ENCODE results near the gene SMIM28. TPM values are rescaled to one million over a fixed set of nuclear protein-coding genes. Genes with fewer than 3 reads are reported as not detected.

SMIM28 gene
- polyA plus RNA-seq, 1 donor from 2014 or later = not detected

DNA sequence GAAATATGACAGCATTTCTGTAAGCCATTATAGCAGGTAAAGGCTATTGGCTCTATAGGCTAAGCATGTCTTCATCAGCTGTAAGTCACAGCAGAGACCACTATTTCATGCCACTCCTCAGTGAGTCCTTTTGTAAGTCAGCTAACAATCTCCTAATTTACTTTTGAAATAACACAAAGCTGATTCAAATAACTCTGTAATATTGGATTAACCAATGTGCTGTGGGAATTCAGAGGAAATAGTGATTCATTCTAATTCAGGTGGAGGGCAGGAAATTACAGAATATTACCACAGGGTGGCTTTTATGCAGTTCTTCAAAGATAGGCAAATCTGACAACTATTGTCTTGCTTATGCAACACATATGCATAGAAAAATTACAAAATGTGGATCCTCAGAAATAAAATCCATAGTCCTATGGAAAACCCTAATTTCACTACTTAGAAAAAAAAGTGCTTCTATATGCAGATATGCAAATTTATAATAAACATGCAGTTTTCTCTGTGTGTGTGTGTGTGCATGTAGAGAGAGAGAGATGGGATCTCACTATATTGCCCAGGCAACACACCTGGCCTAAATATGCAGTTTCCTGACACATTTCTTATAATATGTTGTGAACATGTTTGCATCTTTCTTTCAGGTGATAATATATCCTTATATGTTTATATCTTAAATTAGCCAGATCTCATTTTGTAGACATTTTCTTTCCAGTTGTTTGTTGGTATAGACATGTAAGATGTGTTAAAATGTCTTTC lies 4.8 kb upstream of the SMIM28 start:
- H3K9me2 ChIP-seq (ENCODE audit: insufficient read depth, low read length) = no peaks in the 10 kb centered on the region
- H3K27ac ChIP-seq (ENCODE audit: low read length) = no peak overlapping the region
- H3K36me3 ChIP-seq (ENCODE audit: insufficient read depth, low read length) = no peaks in the 10 kb centered on the region
- H3F3A ChIP-seq (ENCODE audit: insufficient read depth, low read length, poor library complexity, severe bottlenecking) = no peaks in the 10 kb centered on the region
- no peak overlapping the region for H3K4me3 ChIP-seq (ENCODE audit: low read length)
- no peaks in the 10 kb centered on the region for H3K27me3 ChIP-seq (ENCODE audit: insufficient read depth, low read depth, low read length)
- H3K79me2 ChIP-seq (replicated peaks; ENCODE audit: insufficient read depth, low read length) = no peaks in the 10 kb centered on the region
- no peak overlapping the region for H3K9ac ChIP-seq (ENCODE audit: low read length)
- no peak overlapping the region for H2AFZ ChIP-seq (ENCODE audit: low read depth, low read length)
- H3K4me2 ChIP-seq (ENCODE audit: low read length) = no peak overlapping the region
- TF ChIP-seq EP300 (conservative IDR thresholded peaks at IDR 0.05; ENCODE audit: poor library complexity, severe bottlenecking) = no peak
- TF ChIP-seq RAD21 (conservative IDR thresholded peaks at IDR 0.05) = no peak
- TF ChIP-seq, protein P1, sequence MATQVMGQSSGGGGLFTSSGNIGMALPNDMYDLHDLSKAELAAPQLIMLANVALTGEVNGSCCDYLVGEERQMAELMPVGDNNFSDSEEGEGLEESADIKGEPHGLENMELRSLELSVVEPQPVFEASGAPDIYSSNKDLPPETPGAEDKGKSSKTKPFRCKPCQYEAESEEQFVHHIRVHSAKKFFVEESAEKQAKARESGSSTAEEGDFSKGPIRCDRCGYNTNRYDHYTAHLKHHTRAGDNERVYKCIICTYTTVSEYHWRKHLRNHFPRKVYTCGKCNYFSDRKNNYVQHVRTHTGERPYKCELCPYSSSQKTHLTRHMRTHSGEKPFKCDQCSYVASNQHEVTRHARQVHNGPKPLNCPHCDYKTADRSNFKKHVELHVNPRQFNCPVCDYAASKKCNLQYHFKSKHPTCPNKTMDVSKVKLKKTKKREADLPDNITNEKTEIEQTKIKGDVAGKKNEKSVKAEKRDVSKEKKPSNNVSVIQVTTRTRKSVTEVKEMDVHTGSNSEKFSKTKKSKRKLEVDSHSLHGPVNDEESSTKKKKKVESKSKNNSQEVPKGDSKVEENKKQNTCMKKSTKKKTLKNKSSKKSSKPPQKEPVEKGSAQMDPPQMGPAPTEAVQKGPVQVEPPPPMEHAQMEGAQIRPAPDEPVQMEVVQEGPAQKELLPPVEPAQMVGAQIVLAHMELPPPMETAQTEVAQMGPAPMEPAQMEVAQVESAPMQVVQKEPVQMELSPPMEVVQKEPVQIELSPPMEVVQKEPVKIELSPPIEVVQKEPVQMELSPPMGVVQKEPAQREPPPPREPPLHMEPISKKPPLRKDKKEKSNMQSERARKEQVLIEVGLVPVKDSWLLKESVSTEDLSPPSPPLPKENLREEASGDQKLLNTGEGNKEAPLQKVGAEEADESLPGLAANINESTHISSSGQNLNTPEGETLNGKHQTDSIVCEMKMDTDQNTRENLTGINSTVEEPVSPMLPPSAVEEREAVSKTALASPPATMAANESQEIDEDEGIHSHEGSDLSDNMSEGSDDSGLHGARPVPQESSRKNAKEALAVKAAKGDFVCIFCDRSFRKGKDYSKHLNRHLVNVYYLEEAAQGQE (IDR thresholded peaks at IDR 0.05; ENCODE audit: borderline replicate concordance) = no peak
- TF ChIP-seq, protein P2, sequence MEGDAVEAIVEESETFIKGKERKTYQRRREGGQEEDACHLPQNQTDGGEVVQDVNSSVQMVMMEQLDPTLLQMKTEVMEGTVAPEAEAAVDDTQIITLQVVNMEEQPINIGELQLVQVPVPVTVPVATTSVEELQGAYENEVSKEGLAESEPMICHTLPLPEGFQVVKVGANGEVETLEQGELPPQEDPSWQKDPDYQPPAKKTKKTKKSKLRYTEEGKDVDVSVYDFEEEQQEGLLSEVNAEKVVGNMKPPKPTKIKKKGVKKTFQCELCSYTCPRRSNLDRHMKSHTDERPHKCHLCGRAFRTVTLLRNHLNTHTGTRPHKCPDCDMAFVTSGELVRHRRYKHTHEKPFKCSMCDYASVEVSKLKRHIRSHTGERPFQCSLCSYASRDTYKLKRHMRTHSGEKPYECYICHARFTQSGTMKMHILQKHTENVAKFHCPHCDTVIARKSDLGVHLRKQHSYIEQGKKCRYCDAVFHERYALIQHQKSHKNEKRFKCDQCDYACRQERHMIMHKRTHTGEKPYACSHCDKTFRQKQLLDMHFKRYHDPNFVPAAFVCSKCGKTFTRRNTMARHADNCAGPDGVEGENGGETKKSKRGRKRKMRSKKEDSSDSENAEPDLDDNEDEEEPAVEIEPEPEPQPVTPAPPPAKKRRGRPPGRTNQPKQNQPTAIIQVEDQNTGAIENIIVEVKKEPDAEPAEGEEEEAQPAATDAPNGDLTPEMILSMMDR (IDR thresholded peaks at IDR 0.05; ENCODE audit: poor library complexity, severe bottlenecking) = no peak
- no peak for TF ChIP-seq SMC3 (conservative IDR thresholded peaks at IDR 0.05; ENCODE audit: poor library complexity)
- TF ChIP-seq POLR2AphosphoS5 (IDR thresholded peaks at IDR 0.05) = no peak
- no peak for TF ChIP-seq EZH2 (IDR thresholded peaks at IDR 0.05; ENCODE audit: borderline replicate concordance, insufficient read depth, low read length, poor library complexity, severe bottlenecking)
- no peak for TF ChIP-seq TAF1 (IDR thresholded peaks at IDR 0.05; ENCODE audit: low read depth)
- no peak for TF ChIP-seq MXI1 (conservative IDR thresholded peaks at IDR 0.05; ENCODE audit: poor library complexity, severe bottlenecking)
- no peaks in the 10 kb centered on the region for H4K20me1 ChIP-seq (ENCODE audit: insufficient read depth)
- H3K9me3 ChIP-seq (ENCODE audit: low read length) = no peaks in the 10 kb centered on the region

DNA sequence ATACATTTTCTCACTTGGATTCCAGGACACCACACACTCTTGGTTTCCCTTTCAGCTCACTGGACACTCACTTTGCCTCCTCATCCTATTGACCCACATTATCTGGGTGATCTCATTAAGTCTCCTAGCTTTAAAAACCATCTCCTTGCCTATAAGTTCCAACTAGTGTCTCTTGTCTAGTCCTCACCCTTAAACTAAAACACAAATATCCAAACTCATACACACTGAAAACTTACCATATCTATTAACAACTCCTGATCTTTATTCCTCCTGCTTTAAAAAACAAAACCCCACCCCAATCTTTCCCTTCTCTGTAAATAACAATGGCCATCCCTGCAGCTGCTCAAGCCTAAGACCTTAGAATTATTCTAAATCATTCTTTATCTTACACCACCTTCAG lies 3.5 kb upstream of the SMIM28 start:
- Histone ChIP-seq H3K9me3 (ENCODE audit: low read length) (no peaks in the 10 kb centered on the region), H3K9me2 (ENCODE audit: insufficient read depth, low read length) (no peaks in the 10 kb centered on the region), H3K79me2 (replicated peaks; ENCODE audit: insufficient read depth, low read length) (no peaks in the 10 kb centered on the region), H2AFZ (ENCODE audit: low read depth, low read length) (no peak overlapping the region), H3K36me3 (ENCODE audit: insufficient read depth, low read length) (no peaks in the 10 kb centered on the region), H4K20me1 (ENCODE audit: insufficient read depth) (no peaks in the 10 kb centered on the region), H3K4me3 (ENCODE audit: low read length) (no peak overlapping the region), H3F3A (ENCODE audit: insufficient read depth, low read length, poor library complexity, severe bottlenecking) (no peaks in the 10 kb centered on the region), H3K9ac (ENCODE audit: low read length) (no peak overlapping the region), H3K4me2 (ENCODE audit: low read length) (no peak overlapping the region), H3K27me3 (ENCODE audit: insufficient read depth, low read depth, low read length) (no peaks in the 10 kb centered on the region), H3K27ac (ENCODE audit: low read length) (no peak overlapping the region)
- no peak for TF ChIP-seq EP300 (conservative IDR thresholded peaks at IDR 0.05; ENCODE audit: poor library complexity, severe bottlenecking)
- TF ChIP-seq EZH2 (IDR thresholded peaks at IDR 0.05; ENCODE audit: borderline replicate concordance, insufficient read depth, low read length, poor library complexity, severe bottlenecking) = no peak
- no peak for TF ChIP-seq SMC3 (conservative IDR thresholded peaks at IDR 0.05; ENCODE audit: poor library complexity)
- TF ChIP-seq MXI1 (conservative IDR thresholded peaks at IDR 0.05; ENCODE audit: poor library complexity, severe bottlenecking) = no peak
- TF ChIP-seq, protein P1 (IDR thresholded peaks at IDR 0.05; ENCODE audit: borderline replicate concordance) = no peak
- no peak for TF ChIP-seq RAD21 (conservative IDR thresholded peaks at IDR 0.05)
- TF ChIP-seq, protein P2 (IDR thresholded peaks at IDR 0.05; ENCODE audit: poor library complexity, severe bottlenecking) = no peak
- no peak for TF ChIP-seq POLR2AphosphoS5 (IDR thresholded peaks at IDR 0.05)
- no peak for TF ChIP-seq TAF1 (IDR thresholded peaks at IDR 0.05; ENCODE audit: low read depth)
